HG02973 (cell line): ENCODE measurements around the gene PRKN.
"Not testable (repeated sequence)": the region's sequence is repeated elsewhere in the genome, so short reads cannot be mapped to it uniquely, and the experiment has no call there.

Source experiments
- ATAC-seq: cut with Tn5 transposase; IDR thresholded peaks from one replicate; pipeline ENCODE4 v1.9.1; 2021; ENCODE audit warnings: moderate library complexity; ENCODE audit not compliant: unreplicated experiment

PRKN gene

DNA sequence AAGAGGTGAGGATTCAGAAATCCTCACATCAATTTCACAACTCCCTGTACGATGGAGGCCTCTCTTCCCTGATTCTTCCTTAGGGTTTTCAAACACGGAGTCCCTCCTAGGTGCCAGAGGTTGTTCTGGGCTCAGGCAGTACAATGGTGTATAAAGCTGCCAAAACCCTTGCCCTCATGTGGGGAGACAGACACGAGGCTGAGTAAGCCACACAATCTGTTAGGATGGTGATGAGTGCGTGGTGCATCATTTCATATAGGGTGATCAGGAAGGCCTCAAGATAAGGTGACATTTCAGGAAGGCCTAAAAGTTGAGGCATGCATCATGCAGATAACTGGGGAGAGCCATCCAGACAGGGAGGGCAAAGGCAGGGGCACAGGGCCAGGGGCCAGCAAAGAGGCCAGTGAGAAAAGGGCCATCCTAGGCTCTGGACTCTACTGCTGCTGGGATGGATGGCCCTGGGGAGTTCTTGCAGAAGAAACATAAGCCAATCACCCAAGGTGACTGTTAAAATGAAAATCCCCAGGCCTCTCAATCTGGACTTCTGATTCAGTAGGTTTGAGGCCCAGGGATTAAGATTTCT is 186.5 kb downstream of the PRKN start:
- no peak for ATAC-seq

DNA sequence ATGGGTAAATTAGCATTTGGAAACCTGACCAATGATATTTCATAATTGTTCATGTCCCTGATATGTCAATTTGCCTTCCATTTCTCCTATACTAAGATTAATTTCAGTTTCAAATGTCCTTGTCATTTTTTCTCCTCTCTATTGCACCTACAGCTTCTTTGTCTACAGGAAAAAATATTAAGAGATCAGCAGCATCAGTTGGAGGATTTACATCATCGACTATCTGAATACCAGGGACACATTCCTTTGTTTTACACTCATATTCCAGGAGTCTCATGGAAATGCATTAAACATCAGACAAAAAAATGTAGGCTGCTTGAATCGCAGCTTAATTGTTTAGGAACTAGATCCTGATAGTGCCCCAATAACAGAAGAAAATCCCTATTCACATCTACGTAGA is 188.2 kb downstream of the PRKN start:
- no peak for ATAC-seq

DNA sequence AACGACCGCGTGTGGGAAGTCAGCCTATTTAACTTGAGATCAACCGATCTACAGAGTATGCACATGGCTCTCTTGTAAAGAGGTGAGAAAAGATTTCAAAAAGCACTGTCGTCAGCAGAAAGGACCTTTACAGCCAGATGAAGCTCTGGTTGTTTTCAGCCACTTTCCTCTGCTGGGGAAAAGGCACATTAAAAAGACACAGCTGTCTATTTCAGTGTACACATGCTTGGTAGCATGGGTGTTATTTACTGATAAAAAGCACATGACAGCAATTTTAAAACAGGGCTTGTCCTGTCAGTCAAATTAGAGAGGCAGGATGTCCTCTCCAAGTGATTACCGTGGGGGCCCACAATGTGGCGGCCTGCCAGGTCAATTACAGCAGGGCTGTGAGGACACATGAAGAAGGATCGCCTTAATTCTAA is 188.9 kb downstream of the PRKN start:
- no peak for ATAC-seq

DNA sequence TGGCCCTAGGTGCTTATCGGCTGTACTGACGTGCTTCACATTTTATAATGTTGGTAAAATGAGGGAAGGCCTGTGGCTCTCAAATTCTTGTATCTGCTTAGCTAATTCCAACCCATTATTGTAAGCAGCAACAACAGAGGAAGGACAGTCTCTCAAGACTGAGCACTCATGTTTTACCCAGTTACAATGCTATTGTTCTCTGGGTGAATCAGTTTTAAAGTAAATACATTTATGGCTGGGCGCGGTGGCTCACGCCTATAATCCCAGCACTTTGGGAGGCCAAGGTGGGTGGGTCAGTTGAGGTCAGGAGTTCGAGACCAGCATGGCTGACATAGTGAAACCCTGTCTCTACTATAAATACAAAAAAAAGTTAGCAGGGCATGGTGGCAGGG is 194.6 kb downstream of the PRKN start:
- no peak for ATAC-seq

DNA sequence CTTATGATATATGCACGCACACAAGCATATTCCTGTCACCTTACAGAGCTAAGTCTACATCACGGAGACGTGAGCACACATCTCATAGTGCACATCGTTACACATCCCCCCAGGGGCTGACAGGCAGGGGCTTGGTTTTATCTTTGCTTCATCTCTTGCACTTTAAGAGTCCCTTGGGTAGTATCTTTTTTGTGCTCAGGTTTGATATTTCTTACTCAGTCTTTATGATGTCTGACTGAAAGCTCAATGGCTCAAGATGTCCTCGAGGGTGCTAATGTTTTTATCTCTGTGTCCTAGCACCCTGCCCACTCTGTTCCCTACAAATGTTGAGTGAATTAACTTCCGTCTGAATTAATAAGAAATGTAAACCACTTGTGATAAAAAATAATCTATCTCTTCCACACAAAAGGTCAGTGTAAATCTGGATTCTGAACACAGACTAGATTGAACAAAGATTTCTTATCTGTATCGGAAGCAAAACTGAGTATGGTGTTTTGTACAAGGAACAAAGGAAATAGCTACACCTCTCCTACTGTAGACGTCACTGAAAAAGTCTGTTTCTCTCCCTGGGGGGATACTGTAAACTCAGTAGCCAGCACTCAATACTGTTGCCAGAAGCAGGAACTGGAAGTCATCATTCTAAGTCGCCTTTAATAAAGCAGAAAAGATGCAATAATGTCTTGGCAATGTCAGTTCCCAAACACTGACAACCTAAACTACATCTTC is 195.1 kb downstream of the PRKN start:
- no peak for ATAC-seq

DNA sequence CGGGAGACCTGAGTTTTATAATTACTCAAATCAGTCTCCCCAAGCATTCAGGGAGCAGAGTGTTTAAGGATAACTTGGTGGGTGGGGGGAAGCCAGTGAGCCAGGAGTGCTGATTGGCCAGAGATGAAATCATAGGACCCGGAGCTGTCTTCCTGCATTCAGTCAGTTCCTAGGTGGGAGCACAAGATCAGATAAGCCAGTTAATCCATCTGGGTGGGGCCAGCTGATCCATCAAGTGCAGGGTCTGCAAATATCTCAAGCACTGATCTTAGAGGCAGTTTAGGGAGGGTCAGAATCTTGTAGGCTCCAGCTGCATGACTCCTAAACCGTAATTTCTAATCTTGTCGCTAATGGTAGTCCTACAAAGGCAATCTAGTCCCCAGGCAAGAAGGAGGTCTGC is 196.2 kb downstream of the PRKN start:
- ATAC-seq: not testable (repeated sequence)

DNA sequence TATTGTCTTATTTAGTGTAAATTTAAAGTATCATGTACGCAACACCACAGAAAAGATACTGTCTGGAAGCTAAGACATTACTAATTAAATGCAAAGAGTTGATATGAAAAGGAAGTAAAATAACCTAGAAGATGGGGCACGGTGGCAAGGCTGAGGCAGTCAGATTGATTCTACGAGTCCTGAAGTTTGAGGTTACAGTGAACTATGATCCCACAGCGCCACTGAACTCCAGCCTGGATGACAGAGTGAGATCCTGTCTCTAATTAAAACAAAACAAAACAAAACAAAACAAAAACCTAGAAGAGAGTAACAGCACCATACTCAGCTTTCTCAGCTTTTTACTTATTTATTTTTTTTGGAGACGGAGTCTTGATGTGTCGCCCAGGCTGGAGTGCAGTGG is 199.0 kb downstream of the PRKN start:
- ATAC-seq: no peak

DNA sequence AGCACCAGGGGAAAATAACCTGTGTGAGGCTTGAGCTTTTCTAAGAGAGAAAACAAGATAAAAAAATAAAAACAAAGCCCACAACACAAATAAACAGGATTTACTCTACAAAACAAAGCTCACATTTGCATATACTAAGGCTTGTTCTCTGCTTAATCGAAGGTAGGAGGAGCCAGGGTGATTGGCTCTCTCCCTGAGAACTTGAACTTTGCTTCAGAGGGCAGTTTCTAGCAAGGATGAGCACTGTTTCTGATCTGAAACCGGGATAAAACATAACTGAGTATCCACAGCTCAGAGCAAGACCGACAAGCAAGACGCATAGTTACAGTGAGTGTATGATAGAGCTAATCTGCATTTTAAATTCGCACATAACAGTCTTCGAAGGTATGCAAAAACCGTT is 200.6 kb downstream of the PRKN start:
- no peak for ATAC-seq

DNA sequence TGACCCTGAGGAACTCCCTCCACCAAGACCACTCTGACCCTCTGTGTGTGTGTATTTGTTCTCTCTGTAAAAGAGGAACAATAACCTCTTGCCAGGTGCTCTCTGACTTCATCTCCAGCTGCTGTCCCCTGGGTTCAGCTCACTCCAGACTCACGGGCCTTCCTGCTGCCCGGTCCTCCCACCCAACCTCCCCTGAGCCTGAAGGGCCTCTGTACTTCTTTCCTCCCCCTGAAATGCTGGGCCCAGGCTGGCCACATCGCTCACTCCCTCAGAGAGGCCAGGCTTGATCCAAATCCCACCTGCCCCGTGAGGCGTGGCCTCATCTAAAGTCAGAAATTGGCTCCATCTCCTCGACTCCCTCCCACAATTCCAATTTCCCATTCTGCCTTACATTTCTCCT is 202.4 kb downstream of the PRKN start:
- ATAC-seq: no peak

DNA sequence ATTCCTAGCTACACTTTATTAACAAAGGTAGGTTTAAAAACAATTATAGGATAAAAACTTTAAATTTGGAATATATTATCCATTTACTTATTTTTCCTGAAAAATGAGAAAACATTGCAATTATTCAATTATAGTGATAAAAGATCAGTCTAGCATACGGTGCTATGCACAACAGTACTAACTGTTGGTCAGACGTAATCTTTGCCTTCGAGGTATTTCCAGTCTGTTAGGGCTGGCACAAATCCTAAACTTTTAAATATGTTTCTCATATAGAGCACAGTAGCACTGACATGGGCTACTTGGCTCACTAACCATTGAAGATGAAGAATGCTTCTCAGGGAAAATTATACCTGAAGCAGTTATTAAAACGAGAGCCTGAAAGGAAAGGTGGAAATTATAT is 214.8 kb downstream of the PRKN start:
- no peak for ATAC-seq

DNA sequence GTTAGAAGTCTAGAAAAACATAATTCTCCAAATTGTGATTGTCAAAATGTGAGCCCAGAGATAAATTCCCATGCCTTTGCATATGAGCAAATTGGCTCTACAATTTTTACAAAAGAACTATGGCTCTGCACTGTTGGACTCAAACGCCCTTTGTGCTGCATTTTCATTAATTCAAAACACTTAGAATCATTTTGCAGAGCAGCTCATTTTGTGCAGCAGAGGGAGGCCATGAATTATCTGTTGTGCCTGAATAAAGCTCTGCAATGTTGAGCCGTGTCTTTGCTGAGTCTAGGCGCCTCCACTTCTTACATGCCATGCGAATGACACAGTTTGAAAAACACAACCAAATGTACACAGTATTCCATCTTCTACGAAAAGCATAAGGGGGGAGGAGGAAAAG is 230.2 kb downstream of the PRKN start:
- ATAC-seq: no peak

DNA sequence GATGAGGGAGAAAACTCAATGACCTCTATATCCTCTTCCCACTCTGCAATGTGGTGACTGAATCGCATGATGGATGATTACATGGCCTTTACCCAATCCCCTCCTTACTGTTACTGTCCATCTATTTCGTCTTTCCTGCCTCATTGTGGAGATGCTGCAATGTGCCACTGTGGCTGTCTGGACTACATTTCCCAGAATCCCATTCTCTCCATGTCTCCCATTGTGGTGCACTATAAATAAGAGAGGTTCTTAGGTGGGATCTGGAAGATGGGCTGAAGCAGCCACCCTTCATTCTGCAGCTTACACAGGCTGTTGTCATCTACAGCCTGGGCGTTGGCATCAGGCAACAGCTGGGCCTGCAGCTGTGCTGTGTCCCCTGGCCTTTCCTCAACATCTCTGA is 233.6 kb downstream of the PRKN start:
- ATAC-seq: no peak

DNA sequence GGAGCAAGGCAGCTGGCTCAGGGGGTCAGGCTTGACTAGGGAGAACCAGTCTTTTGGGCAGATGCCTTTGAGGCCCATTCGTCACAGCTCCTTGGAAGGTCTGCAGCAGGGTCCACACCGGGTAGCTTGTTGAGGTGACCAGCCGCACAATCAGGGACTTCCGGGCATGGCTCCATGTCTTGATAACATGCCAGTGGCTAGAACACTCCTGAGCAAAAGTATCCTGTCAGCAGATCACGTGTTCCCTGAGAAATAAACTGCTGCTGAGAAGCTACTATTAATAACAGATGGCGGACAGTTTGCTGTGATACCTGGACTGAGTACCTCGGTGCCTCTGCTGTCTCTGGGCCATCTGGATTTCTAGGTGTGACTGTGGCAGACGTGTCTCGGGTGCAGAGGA is 235.9 kb downstream of the PRKN start:
- ATAC-seq: no peak

DNA sequence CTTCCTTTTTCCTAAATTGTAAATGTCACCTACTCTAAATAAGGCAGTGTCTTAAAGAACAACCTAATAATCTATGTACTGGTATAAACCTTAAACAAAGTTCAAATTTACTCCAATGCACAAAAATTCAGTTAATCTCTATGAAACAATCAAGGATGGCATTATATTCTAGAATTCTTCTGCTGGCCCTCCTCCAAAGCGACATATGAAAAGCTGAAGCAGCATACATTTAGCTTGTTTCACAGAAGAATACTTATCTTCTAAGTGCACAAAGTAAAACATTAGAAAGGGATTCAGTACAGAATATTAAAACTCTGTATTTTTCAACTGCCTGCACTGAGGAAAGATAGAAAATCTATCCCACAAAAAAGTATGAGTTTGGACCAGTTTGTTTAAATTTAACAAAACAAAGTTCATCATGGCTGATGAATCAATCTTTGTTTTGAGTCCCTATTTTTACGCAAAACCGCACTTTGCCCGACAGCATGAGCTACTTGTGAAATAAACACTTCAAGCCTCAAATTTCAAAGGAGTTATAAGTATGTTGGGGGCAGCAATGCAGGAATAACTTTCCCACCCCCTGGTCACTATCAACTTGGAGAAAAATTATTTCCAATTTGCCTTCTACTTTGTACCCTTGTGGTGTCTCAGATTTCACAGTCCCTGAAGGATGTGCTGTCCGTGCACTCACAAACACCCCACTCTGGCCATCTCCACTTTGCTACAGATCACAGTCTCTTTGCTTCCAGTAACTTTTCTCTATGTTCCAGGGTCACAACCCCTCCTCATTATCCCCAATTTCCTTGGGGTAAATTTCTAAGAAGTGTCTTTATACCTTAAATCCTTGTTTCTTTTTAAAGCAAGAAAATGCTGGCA is 238.2 kb downstream of the PRKN start:
- no peak for ATAC-seq

DNA sequence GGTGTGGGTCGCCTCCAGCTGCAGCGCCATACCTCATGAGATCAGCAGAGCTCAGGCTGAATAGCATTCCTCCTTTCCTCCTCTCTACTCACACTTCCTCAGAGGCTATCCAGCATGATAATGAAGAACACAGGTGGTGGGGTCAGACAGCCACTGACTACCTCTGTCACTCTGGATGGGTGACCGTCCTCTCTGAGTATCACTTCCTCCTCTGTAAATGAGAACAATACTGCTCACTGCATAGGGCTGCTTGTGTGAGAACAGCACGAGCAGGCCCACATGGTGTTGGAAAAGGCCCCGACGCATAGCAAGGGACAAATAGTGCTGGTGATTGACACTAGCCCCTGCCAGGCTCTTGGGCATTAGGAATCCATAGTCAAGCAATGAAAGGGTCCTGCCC is 239.1 kb downstream of the PRKN start:
- no peak for ATAC-seq

DNA sequence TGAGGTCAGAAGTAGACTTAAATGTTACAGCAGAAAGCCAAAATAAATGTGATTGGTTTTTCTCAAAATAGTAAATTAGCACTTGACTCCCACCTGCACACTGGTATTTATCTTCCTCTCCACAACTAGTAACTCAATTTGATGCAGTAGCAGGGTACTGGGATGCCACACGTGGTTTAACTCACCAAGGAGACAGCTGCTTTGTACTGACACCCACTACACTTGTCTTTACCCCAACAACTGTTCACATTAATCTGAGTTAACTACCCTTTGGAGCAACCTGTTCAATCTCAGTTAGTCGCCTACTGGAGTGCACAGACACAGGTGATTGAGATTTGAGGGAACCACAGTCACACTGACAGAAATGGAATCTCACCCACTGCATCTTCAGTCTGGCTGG is 242.1 kb downstream of the PRKN start:
- ATAC-seq: no peak

DNA sequence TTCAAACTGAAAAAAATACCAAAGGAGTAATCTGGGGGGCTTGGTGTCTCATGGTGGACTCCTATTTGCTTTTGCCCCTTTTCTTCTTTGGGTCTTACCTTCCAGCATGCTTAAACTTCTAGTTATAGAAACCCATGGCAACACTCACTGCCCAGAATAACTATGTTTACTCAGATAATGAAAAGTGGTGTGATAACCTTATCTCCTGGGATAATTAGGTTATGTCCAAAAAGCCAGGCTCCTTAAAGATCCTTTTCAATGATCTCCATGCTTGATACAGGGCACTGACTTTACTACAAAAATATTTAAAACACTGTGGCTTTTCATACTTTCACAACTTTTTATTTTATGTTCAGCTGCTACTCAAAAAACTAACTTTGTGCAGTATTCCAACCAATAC is 245.6 kb downstream of the PRKN start:
- ATAC-seq: no peak

DNA sequence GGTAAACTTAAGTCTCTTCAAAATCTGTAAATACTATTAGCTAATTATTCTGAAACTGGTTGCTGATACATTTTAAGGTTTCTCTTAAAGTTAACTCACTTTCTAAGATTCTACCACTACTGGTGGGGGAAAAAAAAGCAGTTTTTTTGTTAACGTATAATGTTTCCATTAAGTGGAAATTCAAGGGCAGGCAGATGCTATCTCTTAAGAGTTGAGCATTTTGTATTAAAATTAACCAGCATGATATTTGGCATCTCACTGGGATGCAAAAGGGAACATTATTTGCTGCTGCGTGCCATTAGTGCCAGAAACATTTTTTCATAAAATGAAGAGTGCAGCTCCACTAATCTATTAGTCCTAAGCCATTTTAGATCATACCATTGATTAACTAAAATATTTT is 246.2 kb downstream of the PRKN start:
- no peak for ATAC-seq

DNA sequence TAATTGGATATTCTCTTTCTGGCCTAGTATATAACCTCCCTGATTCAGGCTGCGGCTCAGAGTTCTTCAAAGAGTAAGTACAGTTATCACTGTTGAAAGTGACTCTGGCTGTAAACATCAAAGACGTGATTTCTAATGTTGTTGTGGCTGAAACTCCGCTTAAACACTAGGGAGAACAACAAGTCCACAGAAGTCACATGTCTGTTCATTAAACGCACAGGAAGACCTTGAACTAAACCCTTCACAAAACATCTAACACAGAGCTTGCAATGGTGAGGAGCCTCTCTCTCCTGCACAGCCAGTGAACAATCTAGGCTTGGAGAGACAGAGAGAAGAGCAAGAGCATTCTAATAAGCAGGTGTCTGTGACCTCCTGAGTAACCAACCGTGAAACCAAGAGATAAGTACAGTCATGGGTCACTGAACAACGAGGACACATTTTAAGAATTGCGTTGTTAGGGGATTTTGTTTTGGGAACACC is 249.3 kb downstream of the PRKN start:
- ATAC-seq: no peak

DNA sequence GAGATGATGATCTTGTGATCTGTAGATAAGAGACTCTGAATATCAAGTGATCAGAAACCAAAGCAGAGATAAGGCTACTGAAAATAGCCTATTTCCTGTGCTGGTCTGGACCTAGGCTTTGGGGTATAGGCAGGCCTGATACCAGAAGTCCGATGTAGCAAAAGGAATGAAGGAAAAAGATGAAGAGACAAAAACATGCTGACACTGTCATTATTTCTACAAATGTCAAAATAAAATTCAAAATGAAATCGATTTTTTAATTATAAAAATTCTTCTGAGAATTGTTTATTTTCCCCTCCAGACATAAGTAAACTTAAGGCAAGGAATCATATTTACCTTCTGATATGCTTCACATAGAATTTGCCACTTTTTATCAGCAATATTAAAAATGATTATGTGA is 252.8 kb downstream of the PRKN start:
- ATAC-seq: no peak

DNA sequence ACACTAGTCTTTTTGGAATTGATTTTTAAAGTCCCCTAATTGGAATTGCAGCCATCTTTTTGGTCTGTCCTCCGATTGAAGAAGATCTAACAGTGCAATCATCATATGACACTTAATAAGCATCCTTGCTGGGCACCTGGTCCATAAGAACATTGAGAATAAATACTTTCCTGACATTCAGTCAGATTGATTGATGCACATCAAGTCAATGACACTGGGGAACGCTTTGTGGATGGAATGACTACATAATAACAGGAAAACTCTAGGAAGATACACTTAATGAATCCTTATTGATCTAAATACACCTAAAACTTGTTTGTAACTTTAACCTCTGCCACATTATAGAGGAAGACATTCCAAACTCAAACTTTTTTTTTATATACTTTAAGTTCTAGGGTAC is 255.7 kb downstream of the PRKN start:
- no peak for ATAC-seq

DNA sequence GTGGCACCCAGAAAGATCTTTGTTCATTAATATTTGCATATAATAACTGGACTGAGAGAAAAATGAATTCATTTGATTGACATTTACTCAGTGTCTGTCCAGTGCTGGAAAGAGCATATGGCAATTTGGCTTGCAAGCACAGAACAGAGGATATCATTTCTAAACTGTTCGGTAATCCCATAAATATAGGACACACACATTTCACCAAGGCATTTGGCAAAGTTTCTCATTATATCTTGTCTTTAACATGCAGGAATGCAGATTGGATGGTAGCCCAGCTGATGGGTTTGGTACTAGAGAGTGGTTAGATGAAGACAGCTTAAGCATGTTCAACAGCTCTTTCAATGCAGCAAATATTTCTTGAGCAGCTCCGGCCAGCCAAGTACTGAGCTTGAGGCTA is 259.2 kb downstream of the PRKN start:
- no peak for ATAC-seq
